HT1080 (cell line): Measurements from ENCODE around the gene SARDH. TPM values are rescaled to one million over a fixed set of nuclear protein-coding genes. Genes with fewer than 3 reads are reported as not detected.
A peak's percentile ranks its signal among the peaks of the same experiment; 100 is the strongest.

Experiments used
- DNase-seq: peaks from one replicate; pipeline ENCODE4 v3.0.0-alpha.2; 2015; ENCODE audit warnings: low read depth
- total RNA-seq: library from RNA; depleted of rRNA; stranded (reverse); fragments of >200 nt; shearing (Covaris generic); gene quantifications from 2 replicates; pipeline ENCODE4 v1.2.3, GENCODE V29; 2014

Gene SARDH
- total RNA-seq, 1 experiment from 2014 or later: 0.05 TPM

DNA sequence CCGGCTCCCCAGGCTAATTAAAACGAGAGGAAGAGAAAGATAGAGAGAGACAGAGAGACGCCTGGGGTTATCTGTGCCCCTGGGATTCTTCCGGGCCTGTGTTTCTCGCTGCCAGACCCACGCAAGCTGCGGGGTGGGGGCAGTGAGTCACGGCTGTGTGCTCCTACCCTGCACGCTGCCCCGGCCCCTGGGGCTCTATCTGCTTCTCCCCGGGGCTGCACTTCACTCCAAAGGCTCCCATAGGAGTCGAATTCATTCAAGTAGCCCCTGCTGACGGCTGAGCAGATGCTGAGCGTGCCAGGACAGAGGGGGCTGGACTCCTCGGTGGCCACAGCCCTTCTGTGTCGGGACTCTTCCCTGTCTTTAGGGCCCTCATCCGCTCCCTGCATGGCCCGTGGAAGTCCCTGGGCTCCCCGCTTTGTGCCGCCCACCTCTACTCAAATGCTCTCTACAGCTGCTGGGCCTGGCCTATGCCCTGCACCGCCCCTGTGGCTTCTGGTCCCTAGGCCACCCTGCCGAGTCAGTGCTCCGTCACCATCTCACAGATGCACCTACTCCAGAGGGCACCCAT lies 22.8 kb downstream of the SARDH start:
- DNase-seq: no peak

DNA sequence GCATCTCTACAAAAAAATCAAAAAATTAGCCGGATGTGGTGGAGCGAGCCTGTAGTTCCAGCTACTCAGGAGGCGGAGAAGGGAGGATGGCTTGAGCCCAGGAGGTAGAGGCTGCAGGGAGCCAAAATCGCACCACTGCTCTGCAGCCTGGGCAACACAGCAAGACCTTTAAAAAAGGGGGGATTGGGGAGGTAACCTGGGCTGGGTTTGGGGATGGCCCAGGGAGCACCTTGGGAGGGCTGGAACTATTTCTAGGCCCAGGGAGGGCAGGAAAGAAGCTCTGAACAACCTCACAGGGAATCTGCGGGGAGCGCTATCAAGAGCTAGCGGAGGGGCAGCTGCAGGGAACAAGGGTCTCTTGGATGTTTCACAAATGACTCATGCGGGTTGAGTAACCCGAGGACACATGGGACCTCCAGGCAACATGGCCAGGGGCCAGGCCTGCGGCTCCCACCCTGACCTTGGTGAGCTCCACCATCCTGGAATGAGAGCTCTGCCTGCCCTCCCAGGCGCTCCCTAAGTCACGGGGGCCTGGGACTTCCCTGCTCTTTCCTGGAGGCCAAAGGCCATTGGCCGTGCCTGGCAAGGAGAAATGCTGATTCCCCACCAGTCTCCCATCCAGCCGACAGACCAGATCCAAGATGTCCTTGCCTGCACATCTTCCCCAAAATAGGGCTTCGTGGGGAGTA lies 23.4 kb downstream of the SARDH start:
- DNase-seq: peak; percentile 70

DNA sequence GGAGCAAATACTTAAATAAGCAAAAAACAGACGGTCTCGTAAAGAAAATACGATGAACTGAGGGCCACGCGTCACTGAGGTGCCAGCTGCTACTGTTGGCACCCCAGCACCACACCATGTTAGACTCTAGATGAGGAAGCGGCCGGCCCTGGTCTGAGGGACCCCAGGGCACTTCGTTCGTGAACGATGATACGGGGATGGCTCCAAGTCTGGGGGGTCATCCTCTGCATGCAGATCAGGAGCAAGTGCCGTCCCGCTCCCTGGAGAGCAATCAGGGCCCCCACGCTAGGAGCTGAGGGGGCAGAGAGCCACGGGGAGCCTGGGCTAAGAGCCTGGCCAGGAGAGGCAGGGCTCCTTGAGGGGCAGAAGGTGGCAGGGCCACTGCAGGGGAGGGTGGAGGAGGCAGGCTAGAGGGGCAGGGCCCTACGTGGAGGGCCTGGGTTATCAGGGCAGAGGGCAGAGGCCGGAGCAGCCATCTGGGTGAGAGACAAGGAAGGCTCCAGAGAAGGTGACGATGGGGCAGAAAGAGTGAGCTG lies 24.1 kb downstream of the SARDH start:
- DNase-seq: no peak

DNA sequence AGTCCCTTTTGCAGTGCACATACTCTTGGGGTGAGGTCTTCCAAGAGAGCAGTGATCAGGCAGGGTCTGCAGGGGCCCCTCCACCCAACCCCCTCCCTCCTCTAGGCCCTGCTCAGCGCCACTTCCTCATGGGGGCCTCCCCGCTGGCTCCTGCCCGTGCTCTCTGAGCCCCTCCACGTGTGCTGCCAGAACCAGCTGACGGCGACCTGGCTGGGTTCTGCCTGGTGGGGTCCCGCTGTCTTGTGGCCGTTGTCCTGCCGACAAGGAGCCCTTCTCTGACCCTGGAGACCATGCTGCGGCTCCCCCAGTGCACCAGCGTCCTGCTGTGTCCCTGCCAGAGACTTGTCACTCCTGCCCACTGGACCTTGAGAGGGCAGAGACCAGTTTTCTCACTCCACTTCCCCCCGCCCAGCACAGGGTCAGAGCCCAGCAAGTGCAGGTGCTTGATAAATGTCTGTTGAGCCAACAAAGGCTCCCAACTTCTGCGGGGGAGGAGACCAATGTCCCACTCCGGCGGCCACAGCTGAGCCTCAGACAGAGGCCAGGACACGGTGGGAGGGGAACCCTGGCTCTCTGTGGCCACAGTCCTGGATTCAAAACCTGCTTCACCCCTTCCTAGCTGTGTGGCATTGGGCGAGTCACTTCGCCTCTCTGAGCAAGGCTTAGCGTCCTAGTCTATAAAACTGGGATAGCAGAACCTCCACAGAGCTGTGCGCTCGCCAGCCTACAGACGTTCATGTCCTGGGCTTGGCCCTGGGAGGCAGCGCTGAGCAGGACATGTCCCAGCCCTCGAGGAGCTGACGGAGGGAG lies 24.8 kb downstream of the SARDH start:
- no peak for DNase-seq

DNA sequence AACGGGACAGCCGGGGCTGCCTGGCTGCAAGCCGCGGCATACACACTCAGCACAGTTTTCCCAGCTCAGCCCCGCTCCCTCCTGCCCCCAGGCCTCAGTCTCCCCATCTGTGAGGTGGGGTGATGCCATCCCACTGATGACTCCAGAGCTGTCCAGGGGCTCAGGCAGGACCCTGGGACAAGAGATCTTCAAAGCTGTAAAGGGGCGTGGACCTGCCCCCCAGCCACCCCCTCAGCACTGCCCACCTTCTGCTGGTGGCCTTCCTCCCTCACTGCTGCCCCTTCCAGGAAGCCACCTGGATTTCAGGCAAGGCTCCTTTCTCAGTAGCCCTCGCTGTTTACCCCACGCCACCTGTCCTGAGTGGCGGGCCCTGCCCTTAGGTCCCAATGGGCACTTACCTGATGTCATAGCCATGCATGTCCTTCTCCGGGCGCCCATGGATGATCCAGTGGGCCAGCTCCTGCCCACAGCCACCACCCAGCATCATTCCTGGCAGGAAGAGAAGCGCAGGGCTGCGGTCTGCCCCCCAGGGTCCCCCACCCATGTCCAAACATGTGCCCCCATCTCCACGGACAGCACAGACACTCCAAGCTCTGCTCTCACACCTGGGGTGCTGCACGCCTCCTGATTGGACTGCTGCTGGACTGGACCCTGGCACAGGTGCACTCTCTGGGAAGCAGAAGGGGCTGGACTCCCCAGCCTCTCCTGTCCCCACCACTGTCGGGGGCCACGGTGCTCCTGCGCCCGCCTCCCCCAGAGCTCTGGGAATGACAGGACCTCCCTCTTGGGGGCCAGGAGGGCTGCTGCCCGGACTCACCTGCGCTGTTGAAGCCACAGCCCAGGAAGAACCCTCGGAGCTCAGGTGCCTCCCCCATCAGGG lies 25.7 kb downstream of the SARDH start:
- DNase-seq: no peak

DNA sequence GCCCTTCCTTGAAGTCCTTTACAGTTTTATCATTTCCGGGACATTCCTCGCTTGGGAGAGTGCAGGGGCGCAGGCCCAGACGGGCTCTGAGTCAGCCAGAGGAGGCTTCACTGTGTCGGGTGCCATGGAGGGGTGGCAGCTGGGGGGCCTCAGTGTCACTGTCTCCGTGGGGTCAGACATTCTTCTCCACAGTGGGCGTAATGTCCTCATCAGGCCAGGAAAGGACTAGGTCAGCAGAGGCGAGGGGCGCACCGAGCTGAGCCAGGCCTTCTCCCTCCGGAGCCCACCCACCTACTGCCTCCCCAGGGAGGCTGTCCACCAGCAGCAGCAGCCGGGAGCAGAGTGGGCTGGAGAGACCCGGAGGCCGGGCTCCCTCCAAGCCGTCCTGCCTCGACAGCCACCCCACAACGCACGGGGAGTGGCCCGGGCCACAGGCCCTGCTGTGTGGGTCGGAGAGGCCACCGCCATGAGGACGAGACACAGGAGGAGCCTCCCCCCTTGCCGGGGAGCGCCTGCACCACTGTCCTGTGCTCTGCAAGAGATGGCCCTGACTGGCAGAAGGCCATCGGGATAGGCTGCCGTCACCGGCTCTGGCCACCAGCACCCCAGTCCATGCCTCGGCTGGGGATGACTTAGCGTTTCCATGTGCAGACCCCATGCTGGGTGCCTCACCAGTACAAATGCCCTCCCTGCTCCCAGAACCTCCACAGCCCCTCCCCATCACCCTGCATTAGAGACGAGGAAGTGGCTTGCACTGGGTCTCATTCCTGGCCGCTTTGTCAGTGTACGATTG lies 26.5 kb downstream of the SARDH start:
- DNase-seq: peak; percentile 29

DNA sequence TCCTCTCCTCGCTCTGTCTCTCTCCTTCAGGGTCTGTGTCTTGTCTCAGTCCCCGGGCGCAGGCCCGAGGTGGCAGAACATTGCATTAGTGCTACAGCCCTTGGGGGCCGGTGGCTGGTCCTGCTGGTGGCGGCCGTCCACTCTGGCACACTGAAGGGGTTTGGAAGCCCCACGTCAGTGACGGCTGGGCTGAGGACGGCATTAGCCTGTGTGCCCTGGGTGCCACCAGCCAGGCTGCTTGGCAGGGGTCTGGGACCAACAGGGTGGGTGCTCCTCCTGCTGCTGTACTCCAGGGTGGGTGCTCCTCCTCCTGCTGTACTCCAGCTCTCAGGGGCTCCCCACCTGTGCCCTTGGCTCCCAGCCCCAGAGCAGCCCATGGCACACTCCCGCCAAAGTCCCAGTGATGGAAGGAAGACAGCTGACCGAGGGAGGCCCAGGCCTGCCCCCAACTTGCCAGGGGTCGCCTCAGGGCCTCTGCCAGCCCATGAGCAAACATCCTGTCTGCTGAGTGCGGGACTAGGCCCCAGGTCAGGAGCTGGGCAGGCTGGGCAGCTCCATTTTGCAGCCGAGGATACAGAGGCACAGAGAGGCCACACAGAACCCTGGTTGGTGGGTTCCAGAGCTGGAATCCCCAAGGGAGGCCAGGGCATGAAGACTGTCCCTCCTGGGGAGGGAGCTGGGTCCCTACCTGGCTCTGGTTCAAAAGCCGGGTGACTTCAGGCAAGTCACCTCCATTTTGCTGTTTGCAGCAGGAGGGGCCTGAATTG lies 27.3 kb downstream of the SARDH start:
- DNase-seq: no peak

DNA sequence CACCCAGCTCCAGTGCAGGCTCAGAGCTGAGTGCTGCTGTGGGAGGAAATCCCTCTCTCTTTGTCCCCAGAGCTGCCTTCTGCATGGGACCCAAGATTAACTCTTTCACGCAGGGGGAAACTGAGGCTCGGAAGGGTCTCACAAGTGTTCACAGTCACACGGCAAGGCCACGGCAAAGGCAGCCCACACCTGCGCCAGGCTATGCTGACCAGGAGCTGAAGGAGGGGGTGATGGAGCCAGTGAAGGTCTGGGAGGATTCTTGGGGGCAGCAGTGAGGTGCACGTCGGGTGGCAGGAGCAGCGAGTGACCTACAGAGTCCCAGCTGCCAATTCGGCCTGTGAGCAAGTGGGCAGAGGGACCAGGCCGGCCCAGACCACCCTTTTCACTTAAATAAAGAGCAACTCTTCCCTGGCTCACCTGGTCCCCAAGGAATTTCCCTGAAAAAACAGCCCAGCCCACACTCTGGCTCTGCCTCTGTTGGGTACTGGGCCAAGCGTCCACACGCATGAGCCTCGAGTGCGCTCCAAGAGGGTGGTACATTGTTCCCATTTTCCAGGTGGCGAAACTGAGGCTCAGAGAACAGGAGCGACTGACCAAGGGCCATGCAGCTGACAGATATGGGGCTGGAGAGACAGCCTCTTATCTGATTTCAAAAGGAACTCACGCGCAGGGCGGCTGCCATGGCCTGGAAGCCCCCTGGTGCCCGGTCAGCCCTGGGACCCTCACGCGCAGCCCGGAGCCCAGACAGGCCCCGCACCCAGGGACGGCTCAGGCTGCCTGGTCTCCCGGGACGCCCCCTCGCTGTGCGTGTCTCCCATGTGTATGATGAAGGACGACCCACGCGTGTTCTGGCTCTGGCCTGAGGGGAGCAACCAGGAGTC lies 28.2 kb downstream of the SARDH start:
- no peak for DNase-seq

DNA sequence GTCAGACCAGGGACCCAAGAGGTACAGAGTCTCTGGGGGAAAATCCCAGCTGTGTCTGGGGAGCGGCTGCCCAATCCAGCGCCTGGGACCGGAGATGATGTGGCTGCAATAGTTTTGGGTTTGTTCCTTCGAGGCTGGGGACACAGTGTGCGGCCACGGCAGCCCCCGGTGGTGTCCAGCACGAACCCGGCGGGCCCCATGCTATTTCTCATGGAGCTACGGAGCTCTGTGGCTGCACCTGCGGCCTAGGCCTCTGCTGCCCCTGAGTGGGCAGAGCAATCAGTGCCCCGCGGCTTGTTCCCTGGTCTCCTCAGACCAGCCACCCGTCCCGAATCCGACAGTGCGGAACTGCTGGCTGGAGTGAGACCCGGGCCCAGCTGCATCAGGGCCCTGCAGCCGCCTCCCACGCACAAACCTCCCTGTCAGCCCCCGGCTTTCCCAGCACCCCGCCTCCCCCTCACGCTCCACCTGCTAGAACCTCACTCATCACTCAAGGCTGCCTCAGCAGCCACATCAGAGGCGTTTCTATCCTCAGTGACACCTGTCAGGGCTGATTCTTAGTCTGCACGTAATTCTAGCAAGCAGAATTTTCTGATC lies 29.0 kb downstream of the SARDH start:
- DNase-seq: no peak

DNA sequence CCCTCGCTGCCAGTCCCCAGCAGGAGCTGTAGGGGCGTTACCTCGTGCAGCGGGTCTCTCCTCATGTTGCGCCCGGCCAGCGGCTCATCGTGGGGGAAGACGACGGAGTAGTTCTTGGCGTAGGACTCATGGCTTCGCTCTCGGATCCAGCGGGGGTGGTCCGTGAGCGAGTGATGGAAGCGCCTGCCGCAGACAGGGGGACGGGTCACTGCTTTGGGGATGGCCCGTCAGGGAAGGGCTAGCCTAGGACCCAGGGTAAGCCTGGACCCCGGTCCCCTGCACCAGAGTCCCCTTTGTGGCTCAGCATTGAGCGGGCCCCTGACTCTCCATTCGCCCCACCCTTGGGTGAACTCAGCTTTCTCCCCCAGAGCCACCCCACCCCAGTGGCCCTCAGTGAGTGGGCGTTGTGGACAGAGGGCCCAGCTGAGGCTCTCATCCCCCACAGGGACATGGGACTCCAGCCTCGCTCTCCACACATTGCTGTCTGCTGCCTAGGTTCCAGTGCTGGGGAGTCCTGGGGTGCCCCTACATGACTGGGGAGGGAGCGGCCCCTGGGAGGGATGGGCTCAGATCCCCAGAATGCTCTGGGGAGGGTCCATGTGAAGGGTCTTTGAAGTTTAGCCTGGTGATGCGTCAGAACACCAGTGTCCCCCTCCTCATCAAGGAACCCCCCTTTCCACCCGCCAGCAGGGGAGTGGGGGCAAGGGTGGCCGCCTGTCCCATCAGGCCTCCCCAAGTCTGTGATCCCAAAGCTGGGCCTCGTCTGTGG lies 29.7 kb downstream of the SARDH start:
- no peak for DNase-seq

DNA sequence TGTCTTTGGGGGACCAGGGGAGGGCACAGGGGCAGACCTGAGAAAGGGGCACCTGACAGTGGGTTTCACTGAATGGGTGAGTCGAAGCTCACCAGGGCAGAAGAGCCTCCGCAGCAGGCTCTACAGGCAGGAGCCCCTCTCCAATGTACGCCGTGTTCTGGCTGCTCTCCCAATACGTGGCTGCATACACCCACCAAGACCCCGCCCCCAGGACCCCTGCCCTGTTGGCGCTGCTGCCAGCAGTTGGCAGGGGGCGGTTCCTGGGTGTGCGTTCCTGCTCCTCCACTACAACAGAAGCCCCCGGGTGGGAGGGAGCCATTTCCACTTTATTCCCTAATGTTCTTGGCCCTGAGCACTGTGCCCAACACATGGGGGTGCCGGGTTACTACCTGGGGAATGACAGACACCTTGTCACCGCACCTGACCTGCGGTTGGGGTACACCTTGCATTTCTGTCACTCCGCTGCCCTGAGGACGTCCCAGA lies 30.3 kb downstream of the SARDH start:
- DNase-seq: no peak

DNA sequence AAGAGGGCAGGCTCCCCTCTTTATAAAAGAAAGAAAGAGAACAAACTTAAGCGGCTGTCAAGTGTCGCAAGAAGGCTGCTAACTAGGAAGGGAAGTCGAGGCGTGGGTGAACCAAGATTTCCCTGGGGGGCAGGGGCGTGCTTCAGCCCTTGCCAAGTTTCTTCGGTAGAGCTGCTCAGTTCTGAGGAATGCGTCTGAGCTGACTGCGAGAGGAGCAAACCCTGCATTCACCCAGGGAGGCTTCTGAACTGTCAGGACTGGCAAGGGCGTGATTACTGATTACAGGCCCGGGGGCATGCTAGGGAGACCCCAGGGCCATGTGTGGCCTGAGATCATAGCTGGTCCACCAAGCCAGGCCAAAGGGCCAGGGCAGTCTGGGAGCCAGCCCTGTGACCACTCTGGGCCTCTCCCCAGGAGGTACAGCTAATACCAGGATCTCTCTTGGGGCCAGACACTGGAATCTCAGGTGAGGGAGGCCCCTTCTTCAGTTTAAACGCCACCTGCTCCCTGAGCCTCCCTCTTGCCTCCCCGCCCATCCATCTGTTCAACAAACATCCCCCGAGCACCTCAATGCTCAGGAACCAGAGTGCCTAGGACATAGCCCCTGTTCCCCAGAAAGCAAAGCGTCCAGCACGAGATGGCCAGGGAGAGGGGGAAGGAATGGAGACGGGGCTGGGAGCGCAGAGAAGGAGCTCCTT lies 30.9 kb downstream of the SARDH start:
- no peak for DNase-seq

DNA sequence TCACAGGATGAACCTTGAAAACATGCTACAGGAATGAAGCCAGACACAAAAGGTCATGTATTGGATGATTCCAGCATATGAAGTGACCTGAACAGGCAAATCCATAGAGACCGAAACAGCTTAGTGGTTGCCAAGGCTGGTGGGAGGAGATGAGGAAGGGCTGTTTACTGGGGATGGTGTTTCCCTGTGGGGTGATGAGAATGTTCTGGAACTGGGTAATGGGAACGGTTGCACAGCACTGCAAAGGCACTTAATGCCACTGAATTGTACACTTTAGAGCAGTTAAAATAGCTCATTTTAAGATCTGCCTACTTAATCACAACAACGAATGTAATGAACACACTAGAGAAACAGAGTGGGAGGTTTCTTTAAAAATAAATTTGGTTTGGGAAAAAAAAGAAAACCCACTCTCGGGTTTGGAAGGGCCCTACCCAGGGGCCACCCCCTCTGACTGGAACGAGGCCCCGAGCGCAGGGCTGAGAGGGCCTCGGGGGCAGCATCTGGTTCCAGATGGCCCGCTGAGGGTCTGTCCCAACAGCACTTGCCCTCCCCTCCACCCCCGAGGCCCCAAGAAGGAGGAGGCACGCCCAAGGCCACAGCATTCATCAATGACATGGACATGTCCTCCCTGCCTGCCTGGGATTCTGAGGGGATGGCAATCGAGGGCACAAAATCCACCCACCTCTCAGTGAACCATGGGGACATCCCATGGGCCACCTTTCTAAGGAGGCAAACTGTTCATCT lies 31.7 kb downstream of the SARDH start:
- DNase-seq: no peak

DNA sequence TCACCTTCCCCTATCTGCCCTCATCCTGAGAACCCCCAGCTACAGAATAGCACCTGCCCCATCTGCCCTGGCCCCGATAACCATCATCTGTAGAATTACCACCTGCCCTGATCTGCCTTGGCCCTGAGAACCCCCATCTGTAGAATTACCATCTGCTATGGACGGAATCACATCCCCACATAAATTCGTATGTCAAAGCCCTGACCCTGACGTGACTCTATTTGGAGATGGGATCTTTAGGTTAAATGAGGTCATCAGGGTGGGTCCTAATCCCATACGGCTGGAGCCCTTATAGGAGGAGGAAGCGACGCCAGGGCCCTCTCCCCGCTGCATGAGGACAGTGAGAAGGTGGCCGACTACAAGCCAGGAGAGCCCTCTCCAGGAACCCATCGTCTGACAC lies 32.6 kb downstream of the SARDH start:
- no peak for DNase-seq

DNA sequence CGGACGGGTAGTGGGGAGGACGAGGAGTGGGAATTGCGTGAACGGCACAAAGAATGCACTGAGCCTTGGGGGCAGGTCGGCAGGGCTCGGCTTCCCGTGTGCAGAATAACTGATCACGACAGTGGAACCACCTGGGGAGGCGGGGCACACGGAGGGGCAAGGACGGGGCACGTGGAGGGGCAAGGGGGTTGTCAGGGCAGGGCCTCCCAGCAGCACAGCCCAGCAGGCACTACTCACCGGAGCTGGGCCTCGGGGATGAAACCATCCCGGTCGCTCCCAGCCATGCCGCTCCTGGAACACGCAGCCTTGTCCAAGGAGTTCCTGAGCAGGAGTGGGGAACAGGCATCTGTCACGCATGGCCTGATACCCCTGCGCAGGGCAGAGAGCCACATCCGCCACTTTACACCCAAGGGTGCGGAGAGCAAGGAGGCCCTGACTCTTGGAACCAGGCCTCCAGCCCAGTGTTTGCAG lies 33.4 kb downstream of the SARDH start:
- DNase-seq: no peak
